Measurements from ENCODE around the gene SP140L. TPM values are rescaled to one million over a fixed set of nuclear protein-coding genes. Genes with fewer than 3 reads are reported as not detected.
"Not testable (repeated sequence)": the region's sequence is repeated elsewhere in the genome, so short reads cannot be mapped to it uniquely, and the experiment has no call there.

The SP140L gene
- total RNA-seq, 2 donors from 2014 or later, result 0.82 to 2.9 TPM

DNA sequence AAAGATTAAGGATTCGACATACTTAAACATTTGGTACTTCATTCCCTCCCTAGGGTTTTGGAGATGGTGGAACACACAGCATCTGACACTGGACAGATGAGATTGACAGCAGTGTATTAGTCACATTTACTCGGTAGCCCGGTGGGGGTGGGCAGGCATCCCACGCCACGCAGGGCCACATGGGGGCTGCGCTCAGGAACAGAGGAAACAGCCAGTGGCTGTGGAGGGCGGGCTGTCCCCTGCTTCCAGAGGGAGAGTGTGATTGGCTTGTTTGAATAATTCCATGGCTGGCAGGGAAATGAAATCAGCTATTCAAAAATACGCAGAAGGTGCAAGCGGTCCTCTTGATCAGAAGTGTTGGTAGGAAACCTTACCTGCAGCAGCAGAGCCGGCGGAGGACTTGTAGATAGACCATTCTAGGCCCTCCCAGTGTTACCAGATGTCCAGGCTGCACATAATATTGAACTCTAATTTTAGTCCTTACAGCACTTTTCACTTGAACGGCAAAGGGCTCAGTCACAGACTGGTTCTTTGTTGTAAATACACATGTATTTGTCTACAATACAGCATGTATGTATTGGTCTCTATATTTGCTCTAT is 18.5 kb upstream of the SP140L start:
- H3K4me3 Mint-ChIP-seq, result no peak overlapping the region
- H3K4me1 ChIP-seq (ENCODE audit: control insufficient read depth, insufficient read depth, low read length), result no peaks in the 10 kb centered on the region
- TF ChIP-seq, protein P1, sequence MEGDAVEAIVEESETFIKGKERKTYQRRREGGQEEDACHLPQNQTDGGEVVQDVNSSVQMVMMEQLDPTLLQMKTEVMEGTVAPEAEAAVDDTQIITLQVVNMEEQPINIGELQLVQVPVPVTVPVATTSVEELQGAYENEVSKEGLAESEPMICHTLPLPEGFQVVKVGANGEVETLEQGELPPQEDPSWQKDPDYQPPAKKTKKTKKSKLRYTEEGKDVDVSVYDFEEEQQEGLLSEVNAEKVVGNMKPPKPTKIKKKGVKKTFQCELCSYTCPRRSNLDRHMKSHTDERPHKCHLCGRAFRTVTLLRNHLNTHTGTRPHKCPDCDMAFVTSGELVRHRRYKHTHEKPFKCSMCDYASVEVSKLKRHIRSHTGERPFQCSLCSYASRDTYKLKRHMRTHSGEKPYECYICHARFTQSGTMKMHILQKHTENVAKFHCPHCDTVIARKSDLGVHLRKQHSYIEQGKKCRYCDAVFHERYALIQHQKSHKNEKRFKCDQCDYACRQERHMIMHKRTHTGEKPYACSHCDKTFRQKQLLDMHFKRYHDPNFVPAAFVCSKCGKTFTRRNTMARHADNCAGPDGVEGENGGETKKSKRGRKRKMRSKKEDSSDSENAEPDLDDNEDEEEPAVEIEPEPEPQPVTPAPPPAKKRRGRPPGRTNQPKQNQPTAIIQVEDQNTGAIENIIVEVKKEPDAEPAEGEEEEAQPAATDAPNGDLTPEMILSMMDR (conservative IDR thresholded peaks at IDR 0.05), result no peak
- H3K27me3 ChIP-seq (ENCODE audit: control insufficient read depth, insufficient read depth, low read length, poor library complexity, severe bottlenecking), result no peaks in the 10 kb centered on the region
- peaks cover 4% of the 10 kb centered on the region for H3K4me1 Mint-ChIP-seq
- DNase-seq, result no peak
- H3K27ac ChIP-seq (ENCODE audit: low read depth, low read length), result no peak overlapping the region
- H3K9me3 Mint-ChIP-seq, result peaks cover 6% of the 10 kb centered on the region
- no peaks in the 10 kb centered on the region for H3K9me3 ChIP-seq (ENCODE audit: control insufficient read depth, low read length)
- no peaks in the 10 kb centered on the region for H3K36me3 ChIP-seq (ENCODE audit: control insufficient read depth, insufficient read depth, low read length)
- WGBS, 2 experiments (ENCODE audit: insufficient coverage in 1 of 2, insufficient read length in 1 of 2), result 93 to 95% methylated on average over 9 to 12 of the region's 12 CpGs
- H3K4me3 ChIP-seq (ENCODE audit: low read length), result no peak overlapping the region
- no peak overlapping the region for H3K9ac ChIP-seq (ENCODE audit: extremely low read depth, low read length, poor library complexity, severe bottlenecking)
- no peaks in the 10 kb centered on the region for H3K36me3 Mint-ChIP-seq (ENCODE audit: low read depth)
- no peak overlapping the region for H3K27ac Mint-ChIP-seq
- H3K27me3 Mint-ChIP-seq (ENCODE audit: insufficient read depth), result no peaks in the 10 kb centered on the region

DNA sequence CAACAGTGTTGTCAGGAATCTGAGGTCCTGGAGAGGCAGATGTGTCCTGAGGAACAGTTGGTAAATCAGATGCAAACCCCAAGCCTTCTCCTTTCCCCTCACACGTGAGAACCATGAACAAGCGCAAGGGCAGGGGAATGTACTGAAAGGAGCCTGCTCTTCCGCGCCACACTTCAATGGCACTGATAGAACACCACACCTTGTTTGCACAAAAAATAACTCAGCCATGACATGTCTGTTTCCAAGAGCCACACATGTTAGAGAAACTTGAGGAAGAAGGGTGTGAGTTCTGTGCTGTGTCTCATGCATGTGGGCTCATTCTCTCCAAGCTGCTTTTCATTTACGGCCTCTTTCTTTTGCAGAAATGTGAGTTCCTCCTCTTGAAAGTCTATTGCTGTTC is 16.2 kb upstream of the SP140L start:
- not testable (repeated sequence) for H3K4me1 ChIP-seq (ENCODE audit: control insufficient read depth, insufficient read depth, low read length); H3K9me3 Mint-ChIP-seq; H3K27me3 ChIP-seq (ENCODE audit: control insufficient read depth, insufficient read depth, low read length, poor library complexity, severe bottlenecking); H3K4me1 Mint-ChIP-seq; H3K4me3 Mint-ChIP-seq; H3K9me3 ChIP-seq (ENCODE audit: control insufficient read depth, low read length); DNase-seq; H3K27ac ChIP-seq (ENCODE audit: low read depth, low read length); H3K9ac ChIP-seq (ENCODE audit: extremely low read depth, low read length, poor library complexity, severe bottlenecking); H3K27ac Mint-ChIP-seq; H3K4me3 ChIP-seq (ENCODE audit: low read length); H3K36me3 ChIP-seq (ENCODE audit: control insufficient read depth, insufficient read depth, low read length); H3K27me3 Mint-ChIP-seq (ENCODE audit: insufficient read depth); H3K36me3 Mint-ChIP-seq (ENCODE audit: low read depth)
- no CpG with 5 or more reads among the region's 5 CpGs for WGBS, 2 experiments (ENCODE audit: insufficient coverage in 1 of 2, insufficient read length in 1 of 2)

DNA sequence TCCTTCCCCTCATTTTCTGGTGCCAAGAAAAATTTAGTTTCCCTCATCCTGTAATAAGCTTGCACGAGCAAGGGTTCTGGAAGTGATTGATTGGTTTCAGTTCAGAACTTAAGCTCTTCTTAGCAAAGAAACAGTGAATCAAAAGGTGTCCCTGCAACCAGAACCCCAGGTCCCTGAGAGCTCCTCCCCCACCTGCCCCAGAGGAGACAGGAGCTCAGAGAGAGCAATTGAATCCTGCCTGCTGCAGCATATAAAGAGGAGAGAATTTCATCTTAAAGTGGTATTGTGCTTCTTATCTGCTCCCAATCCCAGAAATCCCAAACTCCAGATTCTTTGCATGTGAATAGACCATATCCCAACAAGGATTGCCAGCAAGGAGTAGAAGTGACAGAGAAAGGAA is 15.4 kb upstream of the SP140L start:
- not testable (repeated sequence) for H3K9me3 Mint-ChIP-seq; H3K36me3 Mint-ChIP-seq (ENCODE audit: low read depth); H3K4me3 Mint-ChIP-seq; H3K9ac ChIP-seq (ENCODE audit: extremely low read depth, low read length, poor library complexity, severe bottlenecking); H3K4me1 ChIP-seq (ENCODE audit: control insufficient read depth, insufficient read depth, low read length); H3K27ac ChIP-seq (ENCODE audit: low read depth, low read length); H3K27me3 ChIP-seq (ENCODE audit: control insufficient read depth, insufficient read depth, low read length, poor library complexity, severe bottlenecking); H3K27me3 Mint-ChIP-seq (ENCODE audit: insufficient read depth); H3K4me1 Mint-ChIP-seq; H3K27ac Mint-ChIP-seq; H3K36me3 ChIP-seq (ENCODE audit: control insufficient read depth, insufficient read depth, low read length); H3K9me3 ChIP-seq (ENCODE audit: control insufficient read depth, low read length); H3K4me3 ChIP-seq (ENCODE audit: low read length)
- WGBS, 2 experiments (ENCODE audit: insufficient coverage in 1 of 2, insufficient read length in 1 of 2), result 89% methylated on average over 1 of the region's 1 CpG; no CpG with 5 or more reads in 1 of the 2 experiments
- peak; percentile 39 for DNase-seq

DNA sequence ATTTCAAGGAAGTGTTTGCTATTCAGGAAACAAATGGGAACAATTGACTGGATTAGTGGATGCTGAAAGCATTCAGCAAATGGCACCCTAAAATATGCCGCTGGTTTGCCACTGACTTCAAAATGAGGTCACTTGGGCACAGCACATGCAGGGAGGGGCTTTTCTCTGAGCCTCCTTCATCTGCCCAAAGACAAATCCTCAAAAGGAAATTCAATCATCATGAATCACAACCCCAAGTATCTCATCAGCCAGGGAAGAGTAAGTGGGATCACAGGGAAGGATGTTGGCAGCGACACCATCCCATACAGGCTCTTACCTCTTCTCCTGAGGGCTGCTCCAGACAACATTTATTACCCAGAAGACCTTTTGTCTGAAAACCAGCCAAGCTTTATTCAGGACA is 14.4 kb upstream of the SP140L start:
- no peaks in the 10 kb centered on the region for H3K4me1 ChIP-seq (ENCODE audit: control insufficient read depth, insufficient read depth, low read length)
- H3K27me3 ChIP-seq (ENCODE audit: control insufficient read depth, insufficient read depth, low read length, poor library complexity, severe bottlenecking), result no peaks in the 10 kb centered on the region
- Mint-ChIP-seq H3K27me3 (ENCODE audit: insufficient read depth) (no peaks in the 10 kb centered on the region), H3K4me1 (peaks cover 4% of the 10 kb centered on the region), H3K36me3 (ENCODE audit: low read depth) (no peaks in the 10 kb centered on the region), H3K9me3 (no peaks in the 10 kb centered on the region), H3K4me3 (no peak overlapping the region), H3K27ac (no peak overlapping the region)
- H3K9me3 ChIP-seq (ENCODE audit: control insufficient read depth, low read length), result no peaks in the 10 kb centered on the region
- TF ChIP-seq, protein P1 (conservative IDR thresholded peaks at IDR 0.05), result no peak
- no peak for DNase-seq
- no peak overlapping the region for H3K9ac ChIP-seq (ENCODE audit: extremely low read depth, low read length, poor library complexity, severe bottlenecking)
- H3K27ac ChIP-seq (ENCODE audit: low read depth, low read length), result no peak overlapping the region
- no peak overlapping the region for H3K4me3 ChIP-seq (ENCODE audit: low read length)
- H3K36me3 ChIP-seq (ENCODE audit: control insufficient read depth, insufficient read depth, low read length), result no peaks in the 10 kb centered on the region
- WGBS, 2 experiments (ENCODE audit: insufficient coverage in 1 of 2, insufficient read length in 1 of 2), result 92 to 96% methylated on average over 1 to 2 of the region's 2 CpGs
